IMR-90 (cell line): Measurements from ENCODE around the gene FLT1. TPM values are rescaled to one million over a fixed set of nuclear protein-coding genes. Genes with fewer than 3 reads are reported as not detected.

ENCODE experiments used
- ATAC-seq: fragments of 200-7000 bp; cut with Tn5 transposase; 2 replicates; pipeline ENCODE4 v1.9.1; 2020; ENCODE audit warnings: low read depth, mild to moderate bottlenecking, moderate library complexity
- BruUV-seq: library from RNA; stranded (reverse); fragments of 400-500 nt; replicated peaks from 2 replicates; lab custom pipeline; 2021; lab: Mats Ljungman, UMichigan
- CTCF ChIA-PET: fragments of 300-600 bp; formaldehyde crosslinking; extraction: SDS; loops from one replicate; lab custom pipeline; 2021; ENCODE audit warnings: antibody characterized with exemption; lab: Yijun Ruan, JAX
- POLR2A ChIA-PET: fragments of 300-600 bp; sonication (Branson Sonifier 250); formaldehyde crosslinking; loops from one replicate; lab custom pipeline; 2022; ENCODE audit warnings: antibody characterized with exemption; ENCODE audit not compliant: unreplicated experiment; lab: Charles Lee
- DNase-seq: peaks from one replicate; pipeline ENCODE4 v3.0.0; 2013
- H2AFZ ChIP-seq: replicated peaks from 2 replicates; pipeline ENCODE3; 2013; ENCODE audit warnings: low read length, mild to moderate bottlenecking; ENCODE audit not compliant: poor library complexity
- H2AK5ac ChIP-seq: 2 replicates; pipeline ENCODE4 v1.6.1; 2013; ENCODE audit warnings: low read depth, low read length, inconsistent platforms
- H2AK9ac ChIP-seq: replicated peaks from 2 replicates; pipeline ENCODE3; 2013; ENCODE audit warnings: mild to moderate bottlenecking, low read depth, low read length, moderate library complexity; ENCODE audit not compliant: poor library complexity
- H2BK120ac ChIP-seq: 2 replicates; pipeline ENCODE4 v1.6.1; 2013; ENCODE audit warnings: low read depth, low read length, inconsistent platforms
- H2BK15ac ChIP-seq: 3 replicates; pipeline ENCODE4 v1.6.1; 2013; ENCODE audit warnings: low read depth, low read length, inconsistent platforms
- H2BK20ac ChIP-seq: 2 replicates; pipeline ENCODE4 v1.6.1; 2013; ENCODE audit warnings: low read depth, mild to moderate bottlenecking, inconsistent platforms, low read length, moderate library complexity
- H2BK5ac ChIP-seq: 2 replicates; pipeline ENCODE4 v1.6.1; 2013; ENCODE audit warnings: mild to moderate bottlenecking, low read depth, low read length, inconsistent platforms; ENCODE audit not compliant: poor library complexity, severe bottlenecking
- H3K14ac ChIP-seq: replicated peaks from 2 replicates; pipeline ENCODE4 v1.6.1; 2013; ENCODE audit warnings: low read depth, low read length, inconsistent platforms
- H3K18ac ChIP-seq: 2 replicates; pipeline ENCODE4 v1.6.1; 2013; ENCODE audit warnings: low read depth, low read length, control low read depth
- H3K23ac ChIP-seq: 2 replicates; pipeline ENCODE4 v1.6.1; 2013; ENCODE audit warnings: low read depth, low read length, inconsistent platforms
- H3K27ac ChIP-seq: 2 replicates; pipeline ENCODE4 v1.5.1; 2013; ENCODE audit warnings: mild to moderate bottlenecking, control low read depth, low read length; ENCODE audit not compliant: insufficient read depth
- H3K27me3 ChIP-seq: 2 replicates; pipeline ENCODE4 v1.6.1; 2013; ENCODE audit warnings: low read length; ENCODE audit not compliant: control insufficient read depth, insufficient read depth
- H3K36me3 ChIP-seq: 2 replicates; pipeline ENCODE4 v1.6.1; 2013; ENCODE audit warnings: low read length, mixed read lengths; ENCODE audit not compliant: control insufficient read depth, insufficient read depth
- H3K4ac ChIP-seq: 2 replicates; pipeline ENCODE4 v1.6.1; 2013; ENCODE audit warnings: low read depth, low read length, inconsistent platforms
- H3K4me1 ChIP-seq: 2 replicates; pipeline ENCODE4 v1.6.1; 2013; ENCODE audit warnings: low read length, mixed read lengths; ENCODE audit not compliant: control insufficient read depth, insufficient read depth
- H3K4me2 ChIP-seq: 2 replicates; pipeline ENCODE4 v1.6.1; 2013; ENCODE audit warnings: low read depth, mild to moderate bottlenecking, control low read depth, low read length, moderate library complexity
- H3K4me3 ChIP-seq: 2 replicates; pipeline ENCODE4 v1.5.1; 2013; ENCODE audit warnings: low read depth, mild to moderate bottlenecking, control low read depth, low read length, moderate library complexity; ENCODE audit not compliant: insufficient read depth
- H3K56ac ChIP-seq: 2 replicates; pipeline ENCODE4 v1.6.1; 2013; ENCODE audit warnings: low read length, inconsistent platforms; ENCODE audit not compliant: insufficient read depth; ENCODE audit errors: extremely low read depth
- H3K79me1 ChIP-seq, 2 experiments: 2 replicates each; pipeline ENCODE4 v1.6.1; 2013; ENCODE audit warnings: low read length in 2 of 2, inconsistent platforms in 1 of 2, low read depth in 1 of 2
- H3K9ac ChIP-seq: 2 replicates; pipeline ENCODE4 v1.6.1; 2013; ENCODE audit warnings: low read depth, low read length, control low read depth
- H3K9me1 ChIP-seq: 2 replicates; pipeline ENCODE4 v1.6.1; 2013; ENCODE audit warnings: low read length, inconsistent platforms; ENCODE audit not compliant: insufficient read depth
- H3K9me3 ChIP-seq: 2 replicates; pipeline ENCODE4 v1.6.1; 2013; ENCODE audit warnings: low read length; ENCODE audit not compliant: control insufficient read depth, insufficient read depth
- H4K20me1 ChIP-seq: 2 replicates; pipeline ENCODE4 v1.6.1; 2013; ENCODE audit warnings: low read length, inconsistent platforms; ENCODE audit not compliant: insufficient read depth
- H4K5ac ChIP-seq: 2 replicates; pipeline ENCODE4 v1.6.1; 2013; ENCODE audit warnings: mild to moderate bottlenecking, low read depth, low read length, control low read depth
- H4K8ac ChIP-seq, 2 experiments: 2 replicates each; pipeline ENCODE4 v1.6.1; 2013; ENCODE audit warnings: low read depth in 2 of 2, low read length in 2 of 2, control low read depth in 1 of 2, inconsistent platforms in 1 of 2
- H4K91ac ChIP-seq: 2 replicates; pipeline ENCODE4 v1.6.1; 2013; ENCODE audit warnings: low read depth, low read length, inconsistent platforms; ENCODE audit not compliant: insufficient read depth
- CHD1 ChIP-seq: IDR thresholded peaks from 2 replicates; pipeline ENCODE4 v1.6.1; 2012; ENCODE audit warnings: low read depth, low read length, improper control_type of control experiment
- CTCF ChIP-seq: conservative IDR thresholded peaks from 2 replicates; pipeline ENCODE4 v1.5.1; 2012; ENCODE audit warnings: mild to moderate bottlenecking, low read depth, low read length, improper control_type of control experiment
- FOS ChIP-seq: fragments of 150-350 bp; IDR thresholded peaks from 2 replicates; pipeline ENCODE4 v1.6.1; 2016; ENCODE audit warnings: low read depth, low read length
- RFX5 ChIP-seq: IDR thresholded peaks from 2 replicates; pipeline ENCODE4 v1.8.0; 2012; ENCODE audit warnings: low read depth, mild to moderate bottlenecking, low read length, moderate library complexity
- WGBS, 2 experiments: methylation state at CpG; one replicate each; pipeline versions ENCODE4 v1.1.5 to v1.1.7; 2013; ENCODE audit warnings: missing lambda C conversion rate in 2 of 2; ENCODE audit not compliant: insufficient read length in 1 of 2; ENCODE audit errors: extremely low coverage in 2 of 2; 5-methylcytosine and 5-hydroxymethylcytosine counted together
- dilution Hi-C: fragments of 300-500 bp; cut with HindIII; formaldehyde crosslinking; loops from one replicate; pipeline ENCODE4 v1.14.3; 2018; ENCODE audit warnings: low sequenced_read_pairs; ENCODE audit not compliant: unreplicated experiment
- in situ Hi-C: fragments of 300-500 bp; cut with MboI; formaldehyde crosslinking; loops from 3 replicates; pipeline ENCODE4 v1.14.3; 2019; ENCODE audit warnings: low sequenced_read_pairs, inconsistent platforms, mixed read lengths
- intact Hi-C: fragments of 100-400 bp; cut with micrococcal nuclease; formaldehyde crosslinking; loops from 2 replicates; pipeline ENCODE4 v1.10.0; 2022
- polyA plus RNA-seq, 3 experiments: library from polyadenylated mRNA; depleted of rRNA; stranded (reverse); fragments of >200 nt; gene quantifications; 2 replicates each; pipeline ENCODE4 v1.2.3, GENCODE V29; 2012; ENCODE audit warnings: low replicate concordance in 1 of 3
- total RNA-seq: library from RNA; depleted of rRNA; stranded (reverse); fragments of >200 nt; gene quantifications from 2 replicates; pipeline ENCODE4 v1.2.3, GENCODE V29; 2012

Gene FLT1
- total and polyA plus RNA-seq, 2 of the 4 experiments (the other 2 are of a cell fraction): 4.5 to 10.4 TPM

- ChIA-PET CTCF (no interaction called here), POLR2A (no interaction called here)
- in situ Hi-C loops: no loop called here
- H2BK15ac ChIP-seq: peak overlapping the region; percentile 97
- peak overlapping the region; percentile 60 to 95; a peak in 3 of 4 replicates for H4K8ac ChIP-seq
- peak overlapping the region; percentile 43 for H3K4me3 ChIP-seq
- H3K9me3 ChIP-seq: 0 out of 2 replicates have a peak, but pooled peaks cover 2% of the 10 kb centered on the region
- peak overlapping the region; percentile 98 for H3K14ac ChIP-seq
- intact Hi-C loops: loop anchor here (1.0 to 10.0 kb wide), 4 partner anchors 105 to 263 kb away; partner anchors contain the start of gene POMP
- H3K27me3 ChIP-seq: peaks cover 3% of the 10 kb centered on the region; the same call in 1 of the 2 replicates
- peak overlapping the region; percentile 52; the same call in 1 of the 2 replicates for H3K9ac ChIP-seq
- 0 out of 2 replicates have a peak overlapping the region, but pooled peaks have one; percentile 8 for H3K56ac ChIP-seq
- peak overlapping the region; percentile 58 for H4K5ac ChIP-seq
- peaks cover 11% of the 10 kb centered on the region for H3K4me1 ChIP-seq
- 55% methylated on average over 3 of the region's 25 CpGs; no CpG with 5 or more reads in 1 of the 2 experiments for WGBS, 2 experiments
- H4K91ac ChIP-seq: peak overlapping the region; percentile 89
- H3K27ac ChIP-seq: no peak overlapping the region
- no peaks in the 10 kb centered on the region for H3K36me3 ChIP-seq
- ATAC-seq (peak; percentile 46), DNase-seq (no peak)
- H4K20me1 ChIP-seq: no peaks in the 10 kb centered on the region
- TF ChIP-seq CHD1 (no peak), RFX5 (no peak), CTCF (no peak), FOS (no peak)
- peak overlapping the region; percentile 86 for H2BK5ac ChIP-seq
- peaks cover 0 to 5% of the 10 kb centered on the region in 2 experiments; a peak in 2 of 4 replicates for H3K79me1 ChIP-seq
- peak overlapping the region; percentile 91 for H3K4me2 ChIP-seq
- no TSS peak for BruUV-seq
- H2AK9ac ChIP-seq: peak overlapping the region; percentile 58
- H2BK20ac ChIP-seq: peak overlapping the region; percentile 96; the same call in 1 of the 2 replicates
- H2AK5ac ChIP-seq: peak overlapping the region; percentile 99
- peaks cover 6% of the 10 kb centered on the region for H3K9me1 ChIP-seq
- peak overlapping the region; percentile 92 for H2AFZ ChIP-seq
- dilution Hi-C loops: no loop called here
- H3K23ac ChIP-seq: peak overlapping the region; percentile 100
- H2BK120ac ChIP-seq: peak overlapping the region; percentile 93
- H3K4ac ChIP-seq: peak overlapping the region; percentile 99
- H3K18ac ChIP-seq: peak overlapping the region; percentile 48
Observed at GRCh38 chr13:28531845-28532387, 37.0 kb upstream of the FLT1 start.
